ENCODE results near the gene KRTAP10-5.
"Not testable (repeated sequence)": the region's sequence is repeated elsewhere in the genome, so short reads cannot be mapped to it uniquely, and the experiment has no call there.

KRTAP10-5 gene

DNA sequence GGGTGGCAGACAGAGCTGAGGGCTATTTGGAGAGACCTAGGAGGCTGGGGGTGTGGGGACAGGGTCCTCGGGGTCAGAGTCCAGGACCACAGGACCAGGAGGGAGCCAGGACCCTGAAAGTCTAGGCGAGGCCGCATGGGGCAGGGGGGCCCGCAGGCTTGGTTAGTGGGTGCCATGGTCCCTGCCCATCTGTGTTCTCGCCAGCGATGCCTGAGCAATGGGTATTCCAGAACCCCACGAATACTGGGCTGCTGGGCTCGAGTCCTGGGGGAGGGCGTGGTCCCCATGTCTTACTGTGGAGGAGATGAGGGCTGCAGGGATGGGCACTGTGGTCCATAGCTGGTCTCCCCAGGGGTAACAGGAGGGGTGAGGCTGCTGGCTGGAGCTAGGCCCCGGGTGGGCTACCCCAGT, 9.9 kb upstream of the KRTAP10-5 start:
- DNase-seq, result no peak

DNA sequence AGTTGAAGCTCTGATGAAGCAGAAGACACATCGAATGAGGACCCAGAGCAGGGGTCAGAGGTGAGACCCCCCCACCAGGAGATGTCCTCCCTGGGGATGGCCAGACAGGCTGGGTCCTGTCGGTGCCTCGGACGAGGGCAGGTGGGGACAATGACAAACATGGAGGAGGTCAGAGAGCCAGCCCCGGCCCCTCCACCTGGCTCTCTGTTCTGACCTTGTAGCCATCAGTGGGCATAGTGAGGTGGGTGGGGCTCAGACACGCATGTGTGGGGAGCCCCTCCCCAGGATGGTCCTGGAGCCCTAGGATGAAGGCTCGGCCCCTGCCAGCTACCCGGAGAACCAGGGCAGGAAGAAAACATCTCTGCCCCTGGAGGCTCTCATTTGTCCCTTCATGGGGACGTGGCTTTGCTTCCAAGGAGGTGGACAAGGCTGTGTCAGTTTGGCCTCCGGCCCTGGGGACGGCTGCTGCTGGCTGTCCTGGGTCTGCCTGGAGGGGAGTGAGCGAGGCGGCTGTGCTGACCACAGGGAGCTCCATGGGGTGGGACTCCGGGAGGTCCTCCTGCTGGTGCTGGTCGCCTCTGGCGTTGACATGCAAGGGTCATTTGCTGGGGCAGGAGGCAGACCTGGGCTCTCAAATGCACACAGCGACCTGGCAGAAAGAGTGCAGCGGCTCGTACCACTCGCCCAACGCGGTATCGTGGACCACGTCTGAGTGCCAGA, 9.3 kb upstream of the KRTAP10-5 start:
- no peak for DNase-seq

DNA sequence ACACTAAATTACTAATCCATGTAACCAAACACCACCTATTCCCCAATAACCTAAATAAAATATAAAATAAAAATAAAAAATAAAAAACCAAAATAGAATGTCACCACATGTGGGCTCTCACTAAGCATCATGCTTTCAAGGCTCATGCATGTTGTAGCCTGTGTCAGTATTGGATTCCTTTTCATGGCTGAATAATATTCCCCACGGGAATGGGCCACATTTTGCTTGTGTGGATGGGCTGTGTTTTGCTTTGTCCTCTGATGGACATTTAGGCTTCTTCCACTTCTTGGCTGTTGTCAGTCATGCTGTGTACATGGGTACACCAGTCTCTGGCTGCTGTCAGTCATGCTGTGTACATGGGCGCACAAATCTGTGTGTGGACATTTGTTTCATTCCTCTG, 8.7 kb upstream of the KRTAP10-5 start:
- no peak for DNase-seq

DNA sequence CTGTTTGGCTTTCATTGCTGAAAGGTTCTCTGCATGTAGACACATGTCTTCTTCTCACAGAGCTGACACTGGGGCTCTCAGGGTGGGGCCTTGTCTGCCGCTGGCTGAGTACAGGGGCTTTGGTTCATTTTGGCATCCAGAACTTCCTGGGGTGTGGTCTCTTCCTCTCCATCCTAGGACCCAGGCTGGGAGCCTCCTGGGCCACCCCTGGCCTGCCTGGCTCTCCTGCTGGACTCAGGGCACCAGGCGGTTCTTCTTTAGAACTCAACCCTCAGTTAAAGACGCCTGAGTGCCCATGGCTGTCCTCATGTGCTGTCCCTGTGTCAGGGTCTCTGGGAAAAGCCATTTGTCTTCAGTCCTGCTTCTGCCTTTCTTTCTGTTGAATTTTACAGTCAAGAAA, 5.5 kb upstream of the KRTAP10-5 start:
- DNase-seq, result no peak

DNA sequence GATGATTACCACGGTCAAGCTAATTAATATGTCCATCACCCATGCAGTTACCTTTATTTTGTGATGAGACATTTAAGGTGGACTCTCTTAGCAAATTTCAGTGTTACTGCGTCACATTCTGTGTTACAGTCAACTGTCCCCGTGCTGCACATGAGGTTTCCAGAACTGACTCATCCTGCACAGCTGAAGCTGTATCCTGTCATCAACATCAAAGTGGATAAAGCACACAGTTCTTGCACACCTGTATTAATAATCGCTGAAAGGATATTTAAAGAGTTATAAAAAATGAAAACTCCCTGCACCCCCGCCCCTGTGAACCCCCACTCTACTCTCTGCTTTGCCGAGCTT, 3.4 kb upstream of the KRTAP10-5 start:
- no peak for DNase-seq

DNA sequence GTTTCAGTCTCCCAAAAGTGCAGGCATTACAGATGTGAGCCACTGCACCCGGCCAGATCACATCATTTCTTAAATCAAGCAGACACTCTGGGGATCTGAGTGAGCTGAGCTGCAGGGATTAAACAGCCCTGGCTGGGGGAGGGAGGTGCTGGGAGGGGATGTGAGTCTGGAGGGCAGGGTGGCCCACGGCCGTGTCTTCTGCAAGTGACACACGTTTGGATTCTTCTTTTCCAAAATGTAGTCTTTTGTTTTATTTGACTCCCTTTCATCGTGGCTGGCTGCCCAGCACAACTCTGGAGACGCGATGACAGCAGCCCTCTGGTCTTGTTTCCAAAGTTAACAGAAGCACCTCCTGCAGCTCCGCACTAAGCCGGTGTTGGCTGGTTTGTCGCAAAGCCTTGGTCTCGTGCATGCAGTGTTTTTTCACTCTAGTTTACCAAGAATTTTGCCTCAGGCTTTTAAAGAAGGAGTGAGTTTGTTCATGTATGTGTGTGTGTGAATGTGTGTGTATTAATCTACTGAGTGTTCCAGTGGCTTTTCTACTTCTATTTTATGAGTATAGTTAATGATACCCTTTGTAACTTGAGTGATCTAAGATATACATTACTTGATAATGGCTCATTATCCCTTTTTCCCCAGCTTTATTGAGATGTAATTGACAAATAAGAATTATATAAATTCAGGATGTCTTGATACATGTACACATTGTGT, 2.8 kb upstream of the KRTAP10-5 start:
- DNase-seq, result no peak

DNA sequence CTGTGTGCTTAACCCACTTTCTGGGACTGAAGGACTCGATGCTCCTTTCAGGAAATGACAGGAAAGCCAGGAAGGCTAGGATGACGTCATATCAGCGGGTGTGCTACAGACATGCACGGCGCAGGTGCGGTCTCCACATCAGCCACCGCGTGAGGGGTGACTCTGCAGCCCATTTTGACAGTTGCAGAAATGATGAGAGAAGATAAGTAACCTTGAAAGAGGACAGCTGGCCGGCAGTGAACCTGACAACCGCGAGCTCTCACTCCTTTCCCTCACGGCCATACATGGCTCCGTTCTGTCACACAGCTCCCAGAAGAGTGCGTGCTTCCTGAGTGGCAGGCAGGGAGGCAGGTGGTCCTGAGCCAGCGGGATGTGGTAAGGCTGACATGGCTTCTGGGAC, 1.7 kb upstream of the KRTAP10-5 start:
- no peak for DNase-seq

DNA sequence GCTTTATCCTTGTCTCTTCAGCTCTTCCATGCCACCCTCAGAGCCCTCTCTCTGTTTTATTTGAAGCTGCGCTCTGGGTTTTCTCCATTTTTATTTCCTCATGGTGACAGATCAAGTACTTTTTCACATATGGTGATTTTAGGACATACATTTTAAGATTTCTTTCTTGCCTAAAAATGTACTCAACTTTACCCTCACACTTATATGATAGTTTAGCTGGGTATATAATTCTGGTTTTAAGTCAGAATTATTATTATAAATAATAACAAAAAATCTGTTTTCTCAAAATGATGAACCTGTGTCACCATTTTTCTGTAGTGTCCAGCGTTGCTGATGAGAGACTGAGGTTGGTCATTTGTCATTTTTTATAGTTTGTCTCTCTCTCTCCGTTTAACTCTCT, 754 bp upstream of the KRTAP10-5 start:
- DNase-seq, result no peak

DNA sequence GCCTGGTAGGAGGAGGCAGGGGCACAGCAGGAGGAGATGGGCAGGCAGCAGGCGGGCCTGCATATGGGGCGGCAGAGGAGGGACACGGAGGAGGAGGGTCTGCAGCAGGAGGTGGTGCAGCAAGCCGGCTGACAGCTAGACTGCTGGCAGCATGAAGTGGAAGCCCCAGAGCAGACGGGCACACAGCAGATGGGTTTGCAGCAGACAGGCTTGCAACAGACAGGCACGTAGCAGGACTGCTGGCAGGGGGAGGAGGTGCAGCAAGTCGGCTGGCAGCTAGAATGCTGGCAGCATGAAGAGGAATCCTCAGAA, 615 bp downstream of the KRTAP10-5 start:
- DNase-seq, result no peak

DNA sequence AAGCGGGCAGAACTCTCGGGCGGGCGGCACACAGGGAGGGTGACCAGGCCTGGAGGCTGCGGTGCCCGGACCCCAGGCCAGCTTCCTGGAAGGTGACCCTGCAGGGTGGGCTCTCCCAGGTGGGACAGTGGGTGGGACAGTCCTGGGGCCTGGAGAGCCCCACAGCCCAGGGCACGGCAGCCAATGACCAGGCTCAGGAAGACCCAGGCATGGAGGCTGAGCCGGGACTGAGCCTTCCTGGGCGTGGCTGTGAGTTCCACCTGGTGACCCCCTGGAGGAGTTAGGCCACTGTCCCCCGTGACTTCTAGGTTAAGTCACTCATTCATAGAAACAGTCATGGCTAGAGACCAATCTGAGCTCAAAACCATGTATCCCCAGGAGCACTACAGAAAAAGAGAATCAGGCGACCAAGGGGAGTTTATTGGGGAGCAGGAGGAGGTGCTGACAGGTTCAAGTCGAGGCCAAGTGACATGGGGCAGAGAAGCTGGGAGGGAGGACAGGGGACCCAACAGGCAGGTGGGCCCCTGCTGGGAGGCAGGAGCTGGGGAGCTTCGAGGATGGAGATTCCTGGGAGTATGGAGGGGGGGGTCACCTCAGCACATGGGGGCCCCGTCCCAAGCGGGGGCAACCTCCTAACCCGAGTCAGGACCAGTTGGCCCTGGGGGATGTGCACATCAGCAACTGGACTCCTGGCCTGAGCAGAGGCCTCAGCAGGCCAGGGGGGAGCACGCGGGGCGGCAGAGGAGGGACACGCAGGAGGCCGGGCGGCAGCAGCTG, 1.2 kb downstream of the KRTAP10-5 start:
- no peak for DNase-seq

DNA sequence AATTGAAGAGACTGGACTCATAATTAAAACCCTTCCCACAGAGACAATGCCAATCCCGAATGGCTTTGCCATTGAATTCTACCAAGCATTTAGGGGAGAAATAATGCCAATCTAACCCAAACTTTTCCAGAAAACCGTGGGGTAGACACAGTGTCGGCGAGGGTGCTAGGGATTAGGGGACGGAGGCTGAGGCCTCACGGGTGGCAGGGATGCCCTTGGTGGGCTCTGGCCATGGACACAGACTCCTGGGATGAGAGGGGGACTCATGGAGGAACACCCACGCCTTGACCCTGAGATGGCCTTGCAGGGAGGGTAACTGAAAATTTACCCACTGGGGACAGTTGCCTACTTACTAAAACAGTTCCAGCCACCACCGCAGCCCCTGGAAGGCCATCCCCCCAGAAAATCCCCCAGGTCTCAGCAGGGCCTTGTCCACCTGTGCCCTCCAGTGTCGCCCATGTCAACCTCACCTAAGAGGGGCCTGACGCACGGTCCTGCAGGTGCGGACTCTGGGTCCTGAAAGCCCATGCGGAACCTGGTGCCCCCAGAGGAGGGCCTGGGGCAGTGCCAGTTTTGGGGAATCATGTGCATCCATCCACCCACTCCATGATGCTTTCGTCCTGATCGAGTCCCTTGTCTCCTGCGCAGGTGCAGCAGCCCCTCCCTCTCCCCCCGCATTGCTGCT, 1.9 kb downstream of the KRTAP10-5 start:
- DNase-seq, result no peak

DNA sequence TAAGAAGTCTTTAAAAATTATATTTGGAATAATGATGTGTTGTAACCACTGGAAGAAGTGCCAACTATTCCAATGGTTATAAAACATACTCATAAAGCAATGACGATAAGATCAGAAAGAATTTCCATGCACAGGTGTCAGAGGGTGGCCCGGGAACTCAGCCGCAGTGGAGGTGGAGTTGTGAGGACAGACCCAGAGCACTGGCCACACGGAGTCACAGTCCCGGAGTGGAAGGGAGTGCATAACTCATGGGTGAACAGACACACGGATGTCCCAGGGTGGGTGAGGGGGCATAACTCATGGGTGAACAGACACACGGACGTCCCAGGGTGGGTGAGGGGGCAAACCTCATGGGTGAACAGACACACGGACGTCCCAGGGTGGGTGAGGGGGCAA, 4.4 kb downstream of the KRTAP10-5 start:
- DNase-seq, result no peak

DNA sequence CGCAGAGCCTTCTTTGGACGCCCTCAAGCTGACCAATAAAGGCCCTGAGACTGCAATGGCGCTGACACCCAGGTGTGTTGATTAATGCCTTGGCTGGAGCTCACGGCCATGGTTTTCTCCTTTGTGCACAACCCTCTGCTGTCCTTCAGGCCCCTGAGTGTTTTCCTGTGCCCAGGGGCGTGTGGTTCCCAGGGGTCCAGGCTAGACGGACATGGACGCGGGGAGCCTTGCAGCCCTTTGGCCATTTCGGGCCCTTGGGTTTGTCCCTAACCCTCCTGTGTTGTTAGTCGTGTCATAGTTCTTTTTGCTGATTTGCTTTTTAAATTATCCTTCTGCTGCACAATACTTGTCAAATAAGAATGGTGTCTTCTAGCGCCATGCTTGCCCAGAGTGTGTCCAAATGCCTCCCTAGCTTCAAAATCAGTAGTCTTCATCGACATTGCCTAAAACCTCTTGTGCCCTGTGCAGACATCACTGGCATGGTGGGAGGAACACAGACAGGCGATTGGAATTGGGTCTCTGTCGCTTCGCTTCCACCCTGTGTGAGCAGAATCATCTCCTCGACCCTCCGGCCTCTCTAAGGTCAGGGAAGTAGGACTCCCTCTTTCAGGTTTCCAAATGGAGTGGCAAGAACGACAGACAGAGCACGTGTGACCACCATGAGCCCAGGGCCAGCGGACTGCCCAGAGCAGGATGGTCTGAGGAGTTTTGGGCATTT, 4.9 kb downstream of the KRTAP10-5 start:
- no peak for DNase-seq

DNA sequence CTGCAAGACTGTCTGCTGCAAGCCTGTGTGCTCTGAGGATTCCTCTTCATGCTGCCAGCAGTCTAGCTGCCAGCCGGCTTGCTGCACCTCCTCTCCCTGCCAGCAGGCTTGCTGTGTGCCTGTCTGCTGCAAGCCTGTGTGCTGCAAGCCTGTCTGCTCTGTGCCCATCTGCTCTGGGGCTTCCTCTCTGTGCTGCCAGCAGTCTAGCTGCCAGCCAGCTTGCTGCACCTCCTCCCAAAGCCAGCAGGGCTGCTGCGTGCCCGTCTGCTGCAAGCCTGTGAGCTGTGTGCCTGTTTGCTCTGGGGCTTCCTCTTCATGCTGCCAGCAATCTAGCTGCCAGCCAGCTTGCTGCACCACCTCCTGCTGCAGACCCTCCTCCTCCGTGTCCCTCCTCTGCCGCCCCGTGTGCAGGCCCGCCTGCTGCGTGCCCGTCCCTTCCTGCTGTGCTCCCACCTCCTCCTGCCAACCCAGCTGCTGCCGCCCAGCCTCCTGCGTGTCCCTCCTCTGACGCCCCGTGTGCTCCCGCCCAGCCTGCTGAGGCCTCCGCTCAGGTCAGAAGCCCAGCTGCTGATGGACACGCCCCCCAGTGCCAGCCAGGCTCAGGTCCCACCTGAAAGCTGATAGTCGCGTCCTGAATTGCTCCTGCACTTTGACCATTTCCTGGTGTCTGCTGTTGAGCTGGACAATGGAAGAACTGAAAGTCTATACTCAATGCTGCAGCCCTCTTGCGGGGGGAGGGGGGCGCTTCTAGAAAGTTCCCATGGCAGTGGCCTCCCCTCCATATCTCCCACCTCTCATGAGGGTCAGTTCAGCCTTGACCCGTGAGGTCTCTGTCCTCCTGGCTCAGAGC, 5.7 kb downstream of the KRTAP10-5 start:
- no peak for DNase-seq

DNA sequence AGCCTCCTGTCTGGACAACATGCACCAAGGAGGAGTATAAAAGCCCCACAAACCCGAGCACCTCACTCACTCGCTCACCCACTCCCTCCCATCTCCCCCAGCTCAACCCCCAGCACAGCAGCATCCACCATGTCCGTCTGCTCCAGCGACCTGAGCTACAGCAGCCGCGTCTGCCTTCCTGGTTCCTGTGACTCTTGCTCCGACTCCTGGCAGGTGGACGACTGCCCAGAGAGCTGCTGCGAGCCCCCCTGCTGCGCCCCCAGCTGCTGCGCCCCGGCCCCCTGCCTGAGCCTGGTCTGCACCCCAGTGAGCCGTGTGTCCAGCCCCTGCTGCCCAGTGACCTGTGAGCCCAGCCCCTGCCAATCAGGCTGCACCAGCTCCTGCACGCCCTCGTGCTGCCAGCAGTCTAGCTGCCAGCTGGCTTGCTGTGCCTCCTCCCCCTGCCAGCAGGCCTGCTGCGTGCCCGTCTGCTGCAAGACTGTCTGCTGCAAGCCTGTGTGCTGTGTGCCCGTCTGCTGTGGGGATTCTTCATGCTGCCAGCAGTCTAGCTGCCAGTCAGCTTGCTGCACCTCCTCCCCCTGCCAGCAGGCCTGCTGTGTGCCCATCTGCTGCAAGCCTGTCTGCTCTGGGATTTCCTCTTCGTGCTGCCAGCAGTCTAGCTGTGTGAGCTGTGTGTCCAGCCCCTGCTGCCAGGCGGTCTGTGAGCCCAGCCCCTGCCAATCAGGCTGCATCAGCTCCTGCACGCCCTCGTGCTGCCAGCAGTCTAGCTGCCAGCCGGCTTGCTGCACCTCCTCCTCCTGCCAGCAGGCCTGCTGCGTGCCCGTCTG, 6.6 kb downstream of the KRTAP10-5 start, which contains the start of gene KRTAP10-4:
KRTAP10-4 (plus strand) TSS at position 100 of the 827 bp plus-strand sequence; CDS start at position 130, 30 bp downstream.
- not testable (repeated sequence) for DNase-seq

DNA sequence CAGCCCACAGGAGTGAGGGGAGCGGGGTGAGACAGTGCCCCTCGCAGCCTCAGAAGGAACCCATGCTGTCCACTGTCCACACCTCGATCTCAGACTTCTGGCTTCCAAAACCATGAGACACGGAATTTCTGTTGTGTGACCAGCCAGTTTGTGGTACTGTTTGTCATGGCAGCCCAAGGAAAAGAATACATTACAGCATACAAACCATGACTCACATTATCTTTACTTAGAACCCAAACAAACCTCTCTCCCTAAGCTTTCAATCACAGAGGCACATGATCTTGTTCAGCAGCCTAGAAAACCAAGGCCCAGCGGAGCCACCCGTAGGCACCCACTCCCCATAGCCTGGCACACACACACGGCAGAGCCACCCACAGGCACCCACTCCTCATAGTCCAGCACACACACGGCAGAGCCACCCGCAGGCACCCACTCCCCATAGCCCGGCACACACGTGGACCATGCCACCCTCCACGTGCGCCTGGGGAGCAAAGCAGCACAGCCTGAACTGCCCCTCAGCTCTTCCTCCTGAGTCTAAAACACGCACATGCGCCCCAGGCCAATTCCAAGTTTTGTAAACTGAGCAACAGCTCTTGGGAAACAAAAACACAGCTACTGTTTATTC, 7.3 kb downstream of the KRTAP10-5 start:
- DNase-seq, result no peak

DNA sequence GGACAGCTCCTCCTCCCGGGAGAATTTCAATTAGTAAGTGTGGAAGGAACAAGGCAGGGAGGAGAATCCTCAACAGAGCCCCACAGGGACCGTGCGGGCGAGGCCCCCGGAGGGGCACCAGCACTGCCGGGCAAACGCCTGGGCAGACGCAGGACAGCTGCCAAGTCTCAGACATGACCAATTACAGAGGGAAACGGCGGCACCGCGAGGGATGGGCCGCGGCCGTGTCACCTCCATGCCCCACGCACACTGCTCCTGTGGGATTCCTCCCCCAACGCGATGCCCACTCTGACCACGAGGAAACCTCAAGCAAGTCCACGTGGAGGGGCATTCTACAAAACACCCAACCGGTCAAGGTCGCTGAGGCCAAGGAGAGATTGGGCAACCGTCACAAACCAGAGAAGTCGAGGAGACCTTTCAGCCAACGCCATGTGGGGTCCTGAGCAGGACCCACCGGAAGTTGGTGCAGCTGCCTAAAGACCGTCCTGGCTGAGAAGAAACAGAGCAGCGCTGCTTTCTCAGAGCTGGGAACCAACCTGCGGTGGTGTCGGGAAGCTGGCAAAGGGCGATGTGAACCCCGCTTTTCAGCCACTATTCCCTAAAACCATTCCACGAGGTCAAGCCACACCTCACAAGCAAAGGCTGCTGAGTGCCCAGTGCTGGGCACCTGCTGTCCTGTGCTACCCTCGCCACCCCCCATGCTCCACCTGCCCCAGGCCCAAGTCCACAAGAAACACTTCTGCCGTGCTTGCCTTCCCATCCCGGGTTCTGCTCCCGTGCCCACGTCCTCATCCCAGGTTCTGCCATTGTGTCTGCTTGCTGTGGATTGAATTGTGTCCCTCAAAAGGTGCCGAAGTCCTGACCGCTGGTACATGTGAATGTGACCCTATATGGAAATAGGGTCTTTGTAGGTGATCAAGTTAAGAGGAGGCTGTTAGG, 8.3 kb downstream of the KRTAP10-5 start:
- DNase-seq, result no peak

DNA sequence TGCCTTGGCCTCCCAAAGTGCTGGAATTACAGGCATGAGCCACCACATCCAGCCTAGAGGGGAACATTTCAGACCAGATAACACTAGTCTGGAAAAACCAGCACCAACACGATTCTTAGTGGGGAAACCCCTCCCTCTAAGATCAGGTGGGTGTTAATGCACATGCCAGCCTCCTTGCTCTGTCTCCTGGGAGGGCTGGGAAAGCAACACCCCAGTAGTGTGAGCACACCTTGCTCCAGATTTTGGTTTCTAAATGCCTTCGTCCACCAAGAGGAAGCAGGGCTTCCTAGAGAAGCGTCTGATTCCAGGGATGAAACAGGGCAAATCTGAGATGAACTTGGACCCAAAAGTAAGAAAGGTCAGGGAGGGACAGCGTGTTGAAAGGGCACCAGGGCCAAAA, 9.1 kb downstream of the KRTAP10-5 start:
- no peak for DNase-seq

DNA sequence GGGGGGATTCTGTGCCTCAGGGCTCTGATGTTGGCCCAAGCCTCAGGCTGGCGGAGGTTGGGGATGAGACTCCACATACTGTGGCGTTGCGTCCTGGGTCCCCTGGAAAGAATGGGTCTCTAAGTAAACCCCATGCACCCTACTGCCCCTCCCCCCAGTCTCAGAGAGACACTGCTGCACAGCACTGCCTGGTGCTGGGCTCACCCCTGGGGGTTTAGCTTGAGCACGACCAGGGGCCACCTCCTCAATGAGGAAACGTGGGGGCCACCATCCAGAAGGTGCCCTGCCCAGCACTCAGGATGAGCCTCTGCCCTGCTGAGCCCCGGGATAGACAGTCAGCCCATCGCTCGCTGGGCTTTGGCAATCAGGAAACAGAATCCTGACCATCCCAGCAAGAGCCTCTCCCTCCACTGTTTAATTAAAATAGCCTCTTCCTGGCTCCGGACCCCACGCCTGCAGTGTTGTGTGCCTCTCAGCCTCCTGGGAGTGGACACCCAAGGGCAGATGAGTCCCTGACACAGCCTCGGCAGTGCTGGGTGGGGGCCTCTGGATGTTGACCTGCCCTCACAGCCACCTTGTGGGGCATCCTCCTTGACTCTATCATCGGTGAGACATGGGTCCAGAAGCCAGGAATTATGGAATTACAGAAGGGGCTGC, 10.4 kb downstream of the KRTAP10-5 start:
- DNase-seq, result no peak

Data from effector CD4-positive, alpha-beta T cell (primary cell).